Tongue (tissue), 2 donors: ENCODE measurements around the gene AMN. TPM values are rescaled to one million over a fixed set of nuclear protein-coding genes. Genes with fewer than 3 reads are reported as not detected.

Experiments
- DNase-seq: peaks from one replicate; pipeline ENCODE4 v3.0.0-alpha.2; 2015
- total RNA-seq: library from RNA; depleted of rRNA; stranded (reverse); fragments of >200 nt; gene quantifications from one replicate; pipeline ENCODE4 v1.2.3, GENCODE V29; 2014

Gene AMN
- total RNA-seq, 1 donor from 2014 or later, result 2.1 TPM

- no peak for DNase-seq
These were observed 23.5 kb upstream of the AMN start for GRCh38 chr14:102898776-102899515.

- DNase-seq, result no peak
These were observed 23.0 kb upstream of the AMN start for GRCh38 chr14:102899516-102899900.

GRCh38 chr14:102900631-102901571 is 21.6 kb upstream of the AMN start:
- DNase-seq, result no peak

DNA sequence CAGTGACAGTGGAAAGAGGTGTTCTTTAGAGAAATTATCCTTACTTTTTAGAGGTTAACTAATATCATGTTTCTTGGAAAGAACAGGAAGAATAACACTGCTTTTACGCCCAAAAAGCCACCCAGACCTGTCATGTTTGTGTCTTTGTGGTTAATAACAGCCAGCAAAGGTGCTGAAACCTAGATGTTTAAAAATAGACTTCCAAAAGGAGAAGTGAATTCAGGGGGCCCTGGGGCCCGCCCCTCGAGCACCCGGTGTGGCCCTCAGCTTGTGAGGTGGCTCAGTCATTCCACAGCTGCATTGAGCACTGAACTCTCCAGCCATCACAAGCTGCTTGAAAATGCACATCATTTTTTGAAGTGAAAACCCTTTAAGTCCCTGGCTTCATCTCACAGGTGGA is 20.8 kb upstream of the AMN start:
- DNase-seq, result no peak

DNA sequence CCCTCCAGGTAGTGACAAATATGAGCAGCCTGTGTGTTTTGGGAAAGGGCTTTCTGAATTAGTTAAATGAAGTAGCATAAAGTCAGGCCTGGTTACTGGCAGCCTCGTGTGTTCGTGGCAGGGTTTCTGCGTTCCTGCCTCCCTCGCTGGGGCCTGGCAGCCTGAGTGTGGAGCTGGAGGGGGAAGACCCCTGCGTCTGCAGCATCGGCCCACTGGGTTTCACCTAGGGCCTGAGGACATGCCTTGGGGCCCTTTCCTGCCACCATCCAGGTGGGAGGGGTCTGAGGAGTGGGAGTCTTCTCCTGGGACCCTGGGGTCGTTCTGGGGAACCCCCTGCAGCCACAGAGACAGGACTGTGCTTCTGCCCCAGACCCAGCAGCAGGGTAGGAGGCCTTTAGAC is 20.4 kb upstream of the AMN start:
- no peak for DNase-seq

DNA sequence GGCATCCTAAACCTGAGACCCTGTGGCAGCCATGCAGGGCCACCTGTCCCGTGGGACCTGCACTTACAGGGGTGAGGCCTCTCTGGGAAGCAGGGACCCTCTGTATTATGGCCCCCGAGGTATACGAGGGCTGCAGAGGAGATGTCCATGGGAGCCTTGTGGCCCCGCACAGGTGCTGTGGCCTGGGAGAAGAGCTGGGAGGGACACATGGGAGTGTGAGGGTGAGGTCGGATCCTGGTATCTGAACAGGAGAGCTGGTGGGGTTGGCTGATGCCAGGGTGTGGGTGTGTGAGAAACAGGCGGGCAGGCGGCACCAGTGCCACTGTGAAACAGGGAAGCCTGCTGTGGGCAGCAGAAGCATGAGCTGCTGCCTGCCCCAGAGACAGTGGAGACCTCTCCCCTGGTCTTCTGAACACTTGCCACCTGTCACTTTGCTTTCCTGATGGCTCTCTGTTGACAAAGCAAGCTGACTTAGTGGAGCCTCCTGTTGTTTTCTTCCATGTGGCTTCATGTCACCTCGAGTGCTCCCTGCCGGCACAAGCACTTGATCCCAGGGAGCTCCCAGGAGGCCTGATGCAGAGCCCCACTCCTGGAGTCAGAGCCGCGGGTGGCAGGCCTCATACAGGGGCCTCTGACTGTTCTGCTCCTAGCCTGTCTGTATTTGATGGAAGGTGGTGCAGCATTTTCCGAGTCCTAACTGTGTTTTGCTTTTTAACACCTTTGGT is 19.8 kb upstream of the AMN start:
- DNase-seq, result no peak

GRCh38 chr14:102903248-102903888 is 19.1 kb upstream of the AMN start:
- DNase-seq, result no peak

GRCh38 chr14:102903889-102904512 is 18.5 kb upstream of the AMN start:
- no peak for DNase-seq

DNA sequence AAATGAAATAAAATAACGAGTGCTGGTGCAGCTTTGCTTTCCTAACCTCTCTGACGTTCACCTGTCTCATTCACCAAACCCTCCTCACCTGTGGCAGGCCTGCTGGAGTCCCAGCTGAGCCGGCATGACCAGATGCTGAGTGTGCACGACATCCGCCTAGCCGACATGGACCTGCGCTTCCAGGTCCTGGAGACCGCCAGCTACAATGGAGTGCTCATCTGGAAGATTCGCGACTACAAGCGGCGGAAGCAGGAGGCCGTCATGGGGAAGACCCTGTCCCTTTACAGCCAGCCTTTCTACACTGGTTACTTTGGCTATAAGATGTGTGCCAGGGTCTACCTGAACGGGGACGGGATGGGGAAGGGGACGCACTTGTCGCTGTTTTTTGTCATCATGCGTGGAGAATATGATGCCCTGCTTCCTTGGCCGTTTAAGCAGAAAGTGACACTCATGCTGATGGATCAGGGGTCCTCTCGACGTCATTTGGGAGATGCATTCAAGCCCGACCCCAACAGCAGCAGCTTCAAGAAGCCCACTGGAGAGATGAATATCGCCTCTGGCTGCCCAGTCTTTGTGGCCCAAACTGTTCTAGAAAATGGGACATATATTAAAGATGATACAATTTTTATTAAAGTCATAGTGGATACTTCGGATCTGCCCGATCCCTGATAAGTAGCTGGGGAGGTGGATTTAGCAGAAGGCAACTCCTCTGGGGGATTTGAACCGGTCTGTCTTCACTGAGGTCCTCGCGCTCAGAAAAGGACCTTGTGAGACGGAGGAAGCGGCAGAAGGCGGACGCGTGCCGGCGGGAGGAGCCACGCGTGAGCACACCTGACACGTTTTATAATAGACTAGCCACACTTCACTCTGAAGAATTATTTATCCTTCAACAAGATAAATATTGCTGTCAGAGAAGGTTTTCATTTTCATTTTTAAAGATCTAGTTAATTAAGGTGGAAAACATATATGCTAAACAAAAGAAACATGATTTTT is 17.1 kb upstream of the AMN start:
- no peak for DNase-seq

DNA sequence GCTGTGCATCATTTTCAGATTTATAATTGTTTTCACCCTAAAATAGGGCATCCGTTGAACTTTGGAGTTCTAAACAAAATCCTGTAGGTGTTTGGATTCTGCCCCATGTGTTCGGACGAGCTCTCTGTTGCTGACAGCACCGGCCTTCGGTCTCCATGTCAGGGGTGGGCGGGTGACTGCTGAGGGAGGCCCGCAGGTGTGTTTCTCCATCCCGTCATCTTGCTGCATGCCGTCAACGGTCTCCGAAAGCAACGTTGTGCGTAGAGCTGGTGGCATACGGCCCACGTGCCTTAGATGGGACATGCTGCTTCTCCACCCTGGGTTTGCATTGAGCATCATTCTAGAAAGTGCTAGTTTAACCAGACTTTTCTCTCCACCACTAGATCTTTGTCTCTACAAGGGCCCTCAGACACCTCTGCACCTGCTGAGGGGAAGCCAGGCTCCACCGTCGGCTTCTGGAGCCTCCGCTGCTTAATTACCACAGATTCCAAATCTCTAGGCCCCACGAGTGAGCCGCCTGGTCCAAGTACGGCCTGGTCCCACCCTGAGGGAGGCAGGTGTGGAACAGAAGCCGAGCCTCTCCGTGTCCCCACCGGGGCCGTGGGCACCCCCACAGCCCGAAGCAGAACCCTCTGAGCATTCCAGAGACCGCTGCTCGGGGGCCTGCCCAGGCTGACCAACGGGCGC is 15.7 kb upstream of the AMN start:
- no peak for DNase-seq

GRCh38 chr14:102907303-102907844 is 15.1 kb upstream of the AMN start:
- no peak for DNase-seq

DNA sequence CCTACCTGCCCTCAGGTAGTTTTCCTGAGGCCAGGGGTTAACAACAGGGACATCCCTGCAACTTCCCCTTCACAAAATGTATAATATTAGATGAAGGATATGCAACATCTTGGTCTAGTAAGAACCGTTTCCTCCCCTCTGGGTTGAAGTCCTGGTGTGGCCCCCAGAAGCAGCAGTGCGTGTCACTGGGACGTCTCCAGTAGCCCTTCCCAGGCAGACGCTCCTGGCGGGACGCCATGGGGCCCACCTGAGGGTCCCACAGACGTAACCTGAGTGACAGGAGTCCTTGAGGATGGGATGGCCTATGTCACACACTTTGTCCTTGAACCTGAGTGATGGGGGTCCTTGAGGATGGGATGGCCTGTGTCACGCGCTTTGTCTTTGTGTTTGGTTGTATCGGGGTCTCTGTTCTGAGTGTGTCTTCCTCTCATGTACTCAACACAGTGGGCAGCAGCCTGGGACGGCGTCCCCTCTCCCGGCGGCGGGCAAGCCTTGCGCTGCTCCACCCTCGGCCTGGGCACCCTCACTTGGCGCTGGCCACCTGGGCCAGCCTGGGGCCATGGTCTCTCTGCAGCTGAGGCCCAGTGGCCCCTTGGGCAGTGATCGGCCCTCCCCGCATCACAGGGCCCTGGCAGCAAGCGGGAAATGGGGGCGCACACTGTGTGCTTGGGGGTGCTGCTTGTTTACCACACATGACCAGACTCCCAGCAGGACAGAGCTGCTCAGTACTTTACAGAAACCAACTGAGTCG is 14.3 kb upstream of the AMN start:
- no peak for DNase-seq

- DNase-seq, result no peak
These were observed 13.6 kb upstream of the AMN start for GRCh38 chr14:102908766-102909455.

- no peak for DNase-seq
These were observed 13.0 kb upstream of the AMN start for GRCh38 chr14:102909462-102909861.

GRCh38 chr14:102909911-102910310 is 12.6 kb upstream of the AMN start:
- no peak for DNase-seq

GRCh38 chr14:102910442-102910841 is 12.0 kb upstream of the AMN start:
- DNase-seq, result no peak

DNA sequence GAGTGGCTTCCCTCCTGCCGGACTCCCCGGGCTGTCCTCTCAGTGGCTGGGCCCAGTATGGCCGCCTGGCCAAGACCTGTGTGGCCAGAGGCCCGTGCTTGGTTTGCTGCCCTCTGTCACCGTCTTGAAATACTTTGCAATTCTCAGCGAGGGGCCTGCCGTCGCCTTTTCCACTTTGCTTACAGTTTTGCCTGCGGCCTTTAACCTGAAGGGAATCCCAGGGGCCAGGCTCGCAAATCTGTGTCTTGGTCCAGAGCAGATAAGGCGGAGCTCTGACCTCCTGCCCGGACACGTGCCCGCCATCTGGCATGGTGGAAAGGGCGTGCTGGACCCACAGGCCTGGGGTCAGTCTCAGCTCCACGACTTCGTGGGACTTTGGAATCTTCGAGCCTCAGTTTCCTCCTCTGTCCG is 10.9 kb upstream of the AMN start:
- DNase-seq, result no peak
